IMR-90 (cell line): ENCODE results near the gene LUC7L. TPM values are rescaled to one million over a fixed set of nuclear protein-coding genes. Genes with fewer than 3 reads are reported as not detected.

Source experiments
- ATAC-seq: fragments of 200-7000 bp; cut with Tn5 transposase; 2 replicates; pipeline ENCODE4 v1.9.1; 2020; ENCODE audit warnings: low read depth, mild to moderate bottlenecking, moderate library complexity
- BruUV-seq: library from RNA; stranded (reverse); fragments of 400-500 nt; replicated peaks from 2 replicates; lab custom pipeline; 2021; lab: Mats Ljungman, UMichigan
- CTCF ChIA-PET: fragments of 300-600 bp; formaldehyde crosslinking; extraction: SDS; loops from one replicate; lab custom pipeline; 2021; ENCODE audit warnings: antibody characterized with exemption; lab: Yijun Ruan, JAX
- POLR2A ChIA-PET: fragments of 300-600 bp; sonication (Branson Sonifier 250); formaldehyde crosslinking; loops from one replicate; lab custom pipeline; 2022; ENCODE audit warnings: antibody characterized with exemption; ENCODE audit not compliant: unreplicated experiment; lab: Charles Lee
- DNase-seq: peaks from one replicate; pipeline ENCODE4 v3.0.0; 2013
- H2AFZ ChIP-seq: replicated peaks from 2 replicates; pipeline ENCODE3; 2013; ENCODE audit warnings: low read length, mild to moderate bottlenecking; ENCODE audit not compliant: poor library complexity
- H2AK5ac ChIP-seq: 2 replicates; pipeline ENCODE4 v1.6.1; 2013; ENCODE audit warnings: low read depth, low read length, inconsistent platforms
- H2AK9ac ChIP-seq: replicated peaks from 2 replicates; pipeline ENCODE3; 2013; ENCODE audit warnings: mild to moderate bottlenecking, low read depth, low read length, moderate library complexity; ENCODE audit not compliant: poor library complexity
- H2BK120ac ChIP-seq: 2 replicates; pipeline ENCODE4 v1.6.1; 2013; ENCODE audit warnings: low read depth, low read length, inconsistent platforms
- H2BK15ac ChIP-seq: 3 replicates; pipeline ENCODE4 v1.6.1; 2013; ENCODE audit warnings: low read depth, low read length, inconsistent platforms
- H2BK20ac ChIP-seq: 2 replicates; pipeline ENCODE4 v1.6.1; 2013; ENCODE audit warnings: low read depth, mild to moderate bottlenecking, inconsistent platforms, low read length, moderate library complexity
- H2BK5ac ChIP-seq: 2 replicates; pipeline ENCODE4 v1.6.1; 2013; ENCODE audit warnings: mild to moderate bottlenecking, low read depth, low read length, inconsistent platforms; ENCODE audit not compliant: poor library complexity, severe bottlenecking
- H3K14ac ChIP-seq: replicated peaks from 2 replicates; pipeline ENCODE4 v1.6.1; 2013; ENCODE audit warnings: low read depth, low read length, inconsistent platforms
- H3K18ac ChIP-seq: 2 replicates; pipeline ENCODE4 v1.6.1; 2013; ENCODE audit warnings: low read depth, low read length, control low read depth
- H3K23ac ChIP-seq: 2 replicates; pipeline ENCODE4 v1.6.1; 2013; ENCODE audit warnings: low read depth, low read length, inconsistent platforms
- H3K27ac ChIP-seq: 2 replicates; pipeline ENCODE4 v1.5.1; 2013; ENCODE audit warnings: mild to moderate bottlenecking, control low read depth, low read length; ENCODE audit not compliant: insufficient read depth
- H3K27me3 ChIP-seq: 2 replicates; pipeline ENCODE4 v1.6.1; 2013; ENCODE audit warnings: low read length; ENCODE audit not compliant: control insufficient read depth, insufficient read depth
- H3K36me3 ChIP-seq: 2 replicates; pipeline ENCODE4 v1.6.1; 2013; ENCODE audit warnings: low read length, mixed read lengths; ENCODE audit not compliant: control insufficient read depth, insufficient read depth
- H3K4ac ChIP-seq: 2 replicates; pipeline ENCODE4 v1.6.1; 2013; ENCODE audit warnings: low read depth, low read length, inconsistent platforms
- H3K4me1 ChIP-seq: 2 replicates; pipeline ENCODE4 v1.6.1; 2013; ENCODE audit warnings: low read length, mixed read lengths; ENCODE audit not compliant: control insufficient read depth, insufficient read depth
- H3K4me2 ChIP-seq: 2 replicates; pipeline ENCODE4 v1.6.1; 2013; ENCODE audit warnings: low read depth, mild to moderate bottlenecking, control low read depth, low read length, moderate library complexity
- H3K4me3 ChIP-seq: 2 replicates; pipeline ENCODE4 v1.5.1; 2013; ENCODE audit warnings: low read depth, mild to moderate bottlenecking, control low read depth, low read length, moderate library complexity; ENCODE audit not compliant: insufficient read depth
- H3K56ac ChIP-seq: 2 replicates; pipeline ENCODE4 v1.6.1; 2013; ENCODE audit warnings: low read length, inconsistent platforms; ENCODE audit not compliant: insufficient read depth; ENCODE audit errors: extremely low read depth
- H3K79me1 ChIP-seq, 2 experiments: 2 replicates each; pipeline ENCODE4 v1.6.1; 2013; ENCODE audit warnings: low read length in 2 of 2, inconsistent platforms in 1 of 2, low read depth in 1 of 2
- H3K9ac ChIP-seq: 2 replicates; pipeline ENCODE4 v1.6.1; 2013; ENCODE audit warnings: low read depth, low read length, control low read depth
- H3K9me1 ChIP-seq: 2 replicates; pipeline ENCODE4 v1.6.1; 2013; ENCODE audit warnings: low read length, inconsistent platforms; ENCODE audit not compliant: insufficient read depth
- H3K9me3 ChIP-seq: 2 replicates; pipeline ENCODE4 v1.6.1; 2013; ENCODE audit warnings: low read length; ENCODE audit not compliant: control insufficient read depth, insufficient read depth
- H4K20me1 ChIP-seq: 2 replicates; pipeline ENCODE4 v1.6.1; 2013; ENCODE audit warnings: low read length, inconsistent platforms; ENCODE audit not compliant: insufficient read depth
- H4K5ac ChIP-seq: 2 replicates; pipeline ENCODE4 v1.6.1; 2013; ENCODE audit warnings: mild to moderate bottlenecking, low read depth, low read length, control low read depth
- H4K8ac ChIP-seq, 2 experiments: 2 replicates each; pipeline ENCODE4 v1.6.1; 2013; ENCODE audit warnings: low read depth in 2 of 2, low read length in 2 of 2, control low read depth in 1 of 2, inconsistent platforms in 1 of 2
- H4K91ac ChIP-seq: 2 replicates; pipeline ENCODE4 v1.6.1; 2013; ENCODE audit warnings: low read depth, low read length, inconsistent platforms; ENCODE audit not compliant: insufficient read depth
- BHLHE40 ChIP-seq: fragments of 150-350 bp; IDR thresholded peaks from 2 replicates; pipeline ENCODE4 v1.6.1; 2016; ENCODE audit warnings: mild to moderate bottlenecking, low read depth, low read length
- CEBPB ChIP-seq: IDR thresholded peaks from 2 replicates; pipeline ENCODE4 v1.6.1; 2012; ENCODE audit warnings: low read depth, low read length, improper control_type of control experiment
- CHD1 ChIP-seq: IDR thresholded peaks from 2 replicates; pipeline ENCODE4 v1.6.1; 2012; ENCODE audit warnings: low read depth, low read length, improper control_type of control experiment
- ELK1 ChIP-seq: fragments of 150-350 bp; IDR thresholded peaks from 2 replicates; pipeline ENCODE4 v1.6.1; 2016; ENCODE audit warnings: low read depth, mild to moderate bottlenecking, low read length, moderate library complexity, borderline replicate concordance
- FOS ChIP-seq: fragments of 150-350 bp; IDR thresholded peaks from 2 replicates; pipeline ENCODE4 v1.6.1; 2016; ENCODE audit warnings: low read depth, low read length
- MAFK ChIP-seq: IDR thresholded peaks from 2 replicates; pipeline ENCODE4 v1.6.1; 2012; ENCODE audit warnings: low read depth, low read length, improper control_type of control experiment
- MAZ ChIP-seq: IDR thresholded peaks from 2 replicates; pipeline ENCODE4 v1.6.1; 2012; ENCODE audit warnings: low read depth, mild to moderate bottlenecking, low read length, improper control_type of control experiment, moderate library complexity, borderline replicate concordance
- MXI1 ChIP-seq: IDR thresholded peaks from 2 replicates; pipeline ENCODE4 v1.6.1; 2012; ENCODE audit warnings: low read depth, mild to moderate bottlenecking, low read length, moderate library complexity, borderline replicate concordance
- NFE2L2 ChIP-seq: fragments of 150-350 bp; IDR thresholded peaks from 2 replicates; pipeline ENCODE4 v1.6.1; 2016; ENCODE audit warnings: low read depth, mild to moderate bottlenecking, low read length
- POLR2A ChIP-seq: IDR thresholded peaks from 2 replicates; pipeline ENCODE4 v1.6.1; 2012; ENCODE audit warnings: mild to moderate bottlenecking, low read depth, low read length
- RAD21 ChIP-seq: IDR thresholded peaks from 2 replicates; pipeline ENCODE4 v1.6.1; 2012; ENCODE audit warnings: low read length, improper control_type of control experiment
- RCOR1 ChIP-seq: IDR thresholded peaks from 2 replicates; pipeline ENCODE4 v1.6.1; 2012; ENCODE audit warnings: mild to moderate bottlenecking, low read length, improper control_type of control experiment; ENCODE audit not compliant: insufficient replicate concordance
- RFX5 ChIP-seq: IDR thresholded peaks from 2 replicates; pipeline ENCODE4 v1.8.0; 2012; ENCODE audit warnings: low read depth, mild to moderate bottlenecking, low read length, moderate library complexity
- SMC3 ChIP-seq: fragments of 150-350 bp; IDR thresholded peaks from 2 replicates; pipeline ENCODE4 v1.6.1; 2016; ENCODE audit warnings: low read depth, mild to moderate bottlenecking, antibody characterized with exemption, low read length, moderate library complexity
- USF2 ChIP-seq: fragments of 150-350 bp; IDR thresholded peaks from 2 replicates; pipeline ENCODE4 v1.6.1; 2017; ENCODE audit warnings: mild to moderate bottlenecking, antibody characterized with exemption, low read length, low read depth
- WGBS, 2 experiments: methylation state at CpG; one replicate each; pipeline versions ENCODE4 v1.1.5 to v1.1.7; 2013; ENCODE audit warnings: missing lambda C conversion rate in 2 of 2; ENCODE audit not compliant: insufficient read length in 1 of 2; ENCODE audit errors: extremely low coverage in 2 of 2; 5-methylcytosine and 5-hydroxymethylcytosine counted together
- dilution Hi-C: fragments of 300-500 bp; cut with HindIII; formaldehyde crosslinking; loops from one replicate; pipeline ENCODE4 v1.14.3; 2018; ENCODE audit warnings: low sequenced_read_pairs; ENCODE audit not compliant: unreplicated experiment
- in situ Hi-C: fragments of 300-500 bp; cut with MboI; formaldehyde crosslinking; loops from 3 replicates; pipeline ENCODE4 v1.14.3; 2019; ENCODE audit warnings: low sequenced_read_pairs, inconsistent platforms, mixed read lengths
- intact Hi-C: fragments of 100-400 bp; cut with micrococcal nuclease; formaldehyde crosslinking; loops from 2 replicates; pipeline ENCODE4 v1.10.0; 2022
- polyA plus RNA-seq, 3 experiments: library from polyadenylated mRNA; depleted of rRNA; stranded (reverse); fragments of >200 nt; gene quantifications; 2 replicates each; pipeline ENCODE4 v1.2.3, GENCODE V29; 2012; ENCODE audit warnings: low replicate concordance in 1 of 3
- total RNA-seq: library from RNA; depleted of rRNA; stranded (reverse); fragments of >200 nt; gene quantifications from 2 replicates; pipeline ENCODE4 v1.2.3, GENCODE V29; 2012
- TF ChIP-seq, protein P1 (sequence below): conservative IDR thresholded peaks from 2 replicates; pipeline ENCODE4 v1.5.1; 2012; ENCODE audit warnings: mild to moderate bottlenecking, low read depth, low read length, improper control_type of control experiment

LUC7L gene
- total and polyA plus RNA-seq, 2 of the 4 experiments (the other 2 are of a cell fraction), result 21.5 to 55.6 TPM

GRCh38 chr16:192686-193085 is 36.6 kb downstream of the LUC7L start:
- intact Hi-C loops, result no loop called here
- H3K56ac ChIP-seq, result no peak overlapping the region

More at GRCh38 chr16:192686-193085, 36.6 kb downstream of the LUC7L start:
- H2AFZ ChIP-seq, result no peak overlapping the region
- TF ChIP-seq RAD21, result no peak
- TF ChIP-seq, protein P1, sequence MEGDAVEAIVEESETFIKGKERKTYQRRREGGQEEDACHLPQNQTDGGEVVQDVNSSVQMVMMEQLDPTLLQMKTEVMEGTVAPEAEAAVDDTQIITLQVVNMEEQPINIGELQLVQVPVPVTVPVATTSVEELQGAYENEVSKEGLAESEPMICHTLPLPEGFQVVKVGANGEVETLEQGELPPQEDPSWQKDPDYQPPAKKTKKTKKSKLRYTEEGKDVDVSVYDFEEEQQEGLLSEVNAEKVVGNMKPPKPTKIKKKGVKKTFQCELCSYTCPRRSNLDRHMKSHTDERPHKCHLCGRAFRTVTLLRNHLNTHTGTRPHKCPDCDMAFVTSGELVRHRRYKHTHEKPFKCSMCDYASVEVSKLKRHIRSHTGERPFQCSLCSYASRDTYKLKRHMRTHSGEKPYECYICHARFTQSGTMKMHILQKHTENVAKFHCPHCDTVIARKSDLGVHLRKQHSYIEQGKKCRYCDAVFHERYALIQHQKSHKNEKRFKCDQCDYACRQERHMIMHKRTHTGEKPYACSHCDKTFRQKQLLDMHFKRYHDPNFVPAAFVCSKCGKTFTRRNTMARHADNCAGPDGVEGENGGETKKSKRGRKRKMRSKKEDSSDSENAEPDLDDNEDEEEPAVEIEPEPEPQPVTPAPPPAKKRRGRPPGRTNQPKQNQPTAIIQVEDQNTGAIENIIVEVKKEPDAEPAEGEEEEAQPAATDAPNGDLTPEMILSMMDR, result no peak
- TF ChIP-seq NFE2L2, result no peak
- TF ChIP-seq RFX5, result no peak
- no peak for TF ChIP-seq RCOR1
- no peak for TF ChIP-seq MAZ
- no peak for TF ChIP-seq FOS
- no peak for TF ChIP-seq POLR2A
- TF ChIP-seq ELK1, result no peak
- no peak for TF ChIP-seq BHLHE40
- TF ChIP-seq SMC3, result no peak
- TF ChIP-seq USF2, result no peak
- TF ChIP-seq CEBPB, result no peak
- no peak for TF ChIP-seq MXI1
- TF ChIP-seq MAFK, result no peak
- no peak for TF ChIP-seq CHD1
- H3K9me1 ChIP-seq, result peaks cover 4% of the 10 kb centered on the region
- dilution Hi-C loops, result no loop called here
- H2BK20ac ChIP-seq, result no peak overlapping the region
- 100% methylated on average over 3 of the region's 11 CpGs; no CpG with 5 or more reads in 1 of the 2 experiments for WGBS, 2 experiments
- H4K91ac ChIP-seq, result no peak overlapping the region
- no TSS peak for BruUV-seq
- H3K79me1 ChIP-seq, result peaks cover 21 to 46% of the 10 kb centered on the region in 2 experiments
- ChIA-PET CTCF (interaction anchor here (0.6 kb wide), 1 partner anchor 125 kb away, joined by 3 read pairs; no protein-coding TSS in a partner anchor), POLR2A (no interaction called here)
- no peak overlapping the region for H3K18ac ChIP-seq
- in situ Hi-C loops, result no loop called here
- H4K5ac ChIP-seq, result no peak overlapping the region
- no peak overlapping the region for H2BK120ac ChIP-seq
- no peak overlapping the region for H4K8ac ChIP-seq
- H3K4me2 ChIP-seq, result no peak overlapping the region
- DNase-seq, result no peak
- H2BK15ac ChIP-seq, result no peak overlapping the region
- H3K9ac ChIP-seq, result no peak overlapping the region
- H3K4me3 ChIP-seq, result no peak overlapping the region
- H3K23ac ChIP-seq, result no peak overlapping the region
- H3K9me3 ChIP-seq, result no peaks in the 10 kb centered on the region
- no peak overlapping the region for H3K14ac ChIP-seq
- H2AK5ac ChIP-seq, result no peak overlapping the region
- H4K20me1 ChIP-seq, result peaks cover 26% of the 10 kb centered on the region
- H3K4me1 ChIP-seq, result no peaks in the 10 kb centered on the region
- H3K27ac ChIP-seq, result no peak overlapping the region
- H2BK5ac ChIP-seq, result no peak overlapping the region
- no peaks in the 10 kb centered on the region for H3K27me3 ChIP-seq
- no peak for ATAC-seq
- H2AK9ac ChIP-seq, result no peak overlapping the region
- H3K4ac ChIP-seq, result no peak overlapping the region
- H3K36me3 ChIP-seq, result peaks cover 70% of the 10 kb centered on the region
